Measurements from ENCODE around the gene KCNQ1. TPM values are rescaled to one million over a fixed set of nuclear protein-coding genes. Genes with fewer than 3 reads are reported as not detected.

The KCNQ1 gene
- total and polyA plus RNA-seq, 2 donors (not counting 3 experiments of a cell fraction or from before 2014, with no cell fraction given) = 0.07 to 0.09 TPM

- dilution Hi-C loops (cut with MboI; ENCODE audit: extremely low pct_ligation_motif_present, low sequenced_read_pairs) = no loop called here
- H3K4me3 ChIP-seq (replicated peaks in 1 of 3; ENCODE audit: insufficient read depth in 1 of 3, low read depth in 1 of 3, low read length in 3 of 3) = no peak overlapping the region
- DNase-seq (ENCODE audit: low read depth, low spot score) (no peak), FAIRE-seq (no peak)
- no peak overlapping the region for H2AFZ ChIP-seq (ENCODE audit: low read depth, low read length)
- no TSS peak for BruUV-seq (replicated peaks)
- CTCF ChIA-PET = no interaction called here
- H3K4me2 ChIP-seq (ENCODE audit: insufficient read depth, low read length) = no peak overlapping the region
- POLR2A ChIA-PET = no interaction called here
- H3K36me3 ChIP-seq (ENCODE audit: control insufficient read depth in 2 of 2, extremely low read depth in 1 of 2, insufficient read depth in 2 of 2, low read length in 2 of 2) = no peaks in the 10 kb centered on the region
- intact Hi-C loops (cut with micrococcal nuclease) = no loop called here
- H3K27me3 ChIP-seq (ENCODE audit: control insufficient read depth in 2 of 2, insufficient read depth in 2 of 2, low read length in 2 of 2) = peaks cover 3 to 5% of the 10 kb centered on the region in 2 experiments
- no peak overlapping the region for H3K27ac ChIP-seq (ENCODE audit: insufficient read depth, low read depth, low read length)
- no peaks in the 10 kb centered on the region for H3K9me1 ChIP-seq (replicated peaks; ENCODE audit: control insufficient read depth, extremely low read depth, insufficient read depth, low read length)
- H3K9me3 ChIP-seq (replicated peaks; ENCODE audit: control insufficient read depth, insufficient read depth, low read length) = no peaks in the 10 kb centered on the region
- H3K79me2 ChIP-seq (ENCODE audit: control insufficient read depth, insufficient read depth, low read length) = no peaks in the 10 kb centered on the region
- no peak overlapping the region for H3K9ac ChIP-seq (replicated peaks; ENCODE audit: extremely low read depth, insufficient read depth, low read length)
- no peaks in the 10 kb centered on the region for H4K20me1 ChIP-seq (replicated peaks; ENCODE audit: control insufficient read depth, extremely low read depth, insufficient read depth, low read length)
- no peak for TF ChIP-seq POLR2A (IDR thresholded peaks at IDR 0.05; ENCODE audit: low read depth, low read length)
- no peak for TF ChIP-seq CTCF (IDR thresholded peaks at IDR 0.05; ENCODE audit: extremely low read depth in 1 of 2, insufficient read depth in 1 of 2, low read depth in 1 of 2, low read length in 2 of 2)
- no peak for TF ChIP-seq MAX (IDR thresholded peaks at IDR 0.05; ENCODE audit: insufficient read depth, insufficient read length)
- no peak for TF ChIP-seq POLR2AphosphoS5 (IDR thresholded peaks at IDR 0.05; ENCODE audit: insufficient read depth, low read depth, low read length)
- TF ChIP-seq EZH2 (IDR thresholded peaks at IDR 0.05; ENCODE audit: borderline replicate concordance, low read depth, low read length, severe bottlenecking) = no peak
- no peaks in the 10 kb centered on the region for H3K4me1 ChIP-seq (ENCODE audit: control insufficient read depth, extremely low read depth, insufficient read depth, low read length)
These were observed 148.7 kb downstream of the KCNQ1 start for GRCh38 chr11:2593393-2593950.

GRCh38 chr11:2594267-2594666, 149.5 kb downstream of the KCNQ1 start:
- Histone ChIP-seq H3K4me3 (replicated peaks in 1 of 3; ENCODE audit: insufficient read depth in 1 of 3, low read depth in 1 of 3, low read length in 3 of 3) (no peak overlapping the region), H3K4me1 (ENCODE audit: control insufficient read depth, extremely low read depth, insufficient read depth, low read length) (no peaks in the 10 kb centered on the region), H3K9me3 (replicated peaks; ENCODE audit: control insufficient read depth, insufficient read depth, low read length) (no peaks in the 10 kb centered on the region), H2AFZ (ENCODE audit: low read depth, low read length) (no peak overlapping the region), H4K20me1 (replicated peaks; ENCODE audit: control insufficient read depth, extremely low read depth, insufficient read depth, low read length) (no peaks in the 10 kb centered on the region), H3K27ac (ENCODE audit: insufficient read depth, low read depth, low read length) (no peak overlapping the region), H3K79me2 (ENCODE audit: control insufficient read depth, insufficient read depth, low read length) (no peaks in the 10 kb centered on the region), H3K9ac (replicated peaks; ENCODE audit: extremely low read depth, insufficient read depth, low read length) (no peak overlapping the region), H3K27me3 (ENCODE audit: control insufficient read depth in 2 of 2, insufficient read depth in 2 of 2, low read length in 2 of 2) (peaks cover 3 to 5% of the 10 kb centered on the region in 2 experiments), H3K9me1 (replicated peaks; ENCODE audit: control insufficient read depth, extremely low read depth, insufficient read depth, low read length) (no peaks in the 10 kb centered on the region), H3K36me3 (ENCODE audit: control insufficient read depth in 2 of 2, extremely low read depth in 1 of 2, insufficient read depth in 2 of 2, low read length in 2 of 2) (no peaks in the 10 kb centered on the region), H3K4me2 (ENCODE audit: insufficient read depth, low read length) (no peak overlapping the region)
- TF ChIP-seq GATA2 (IDR thresholded peaks at IDR 0.05; ENCODE audit: insufficient read depth, insufficient read length, low read depth, low read length) (no peak), FOS (IDR thresholded peaks at IDR 0.05; ENCODE audit: borderline replicate concordance, insufficient read depth, low read length) (no peak), CTCF (IDR thresholded peaks at IDR 0.05; ENCODE audit: extremely low read depth in 1 of 2, insufficient read depth in 1 of 2, low read depth in 1 of 2, low read length in 2 of 2) (no peak), EZH2 (IDR thresholded peaks at IDR 0.05; ENCODE audit: borderline replicate concordance, low read depth, low read length, severe bottlenecking) (no peak), MAX (IDR thresholded peaks at IDR 0.05; ENCODE audit: insufficient read depth, insufficient read length) (no peak)
- CTCF ChIA-PET = no interaction called here
- dilution Hi-C loops (cut with MboI; ENCODE audit: extremely low pct_ligation_motif_present, low sequenced_read_pairs) (no loop called here), intact Hi-C loops (cut with micrococcal nuclease) (no loop called here)
- BruUV-seq (replicated peaks) = no TSS peak
- FAIRE-seq (no peak), DNase-seq (ENCODE audit: low read depth, low spot score) (no peak)
- POLR2A ChIA-PET = no interaction called here
